Stimulated activated naive CD8-positive, alpha-beta T cell treated with anti-CD3 and anti-CD28 coated beads, Interleukin-15, Interleukin-2, amounts not matched to agents 100 ng/mL and 50 ng/mL, for 24 hours (primary cell): ENCODE results near the gene ARMC2.
"Not testable (repeated sequence)": the region's sequence is repeated elsewhere in the genome, so short reads cannot be mapped to it uniquely, and the experiment has no call there.

Experiments used
- H3K27ac Mint-ChIP-seq: one replicate; pipeline ENCODE4 v1.8.0; 2021; ENCODE audit warnings: mild to moderate bottlenecking, mixed read lengths
- H3K27me3 Mint-ChIP-seq: one replicate; pipeline ENCODE4 v1.8.0; 2021; ENCODE audit warnings: mixed read lengths
- H3K36me3 Mint-ChIP-seq: one replicate; pipeline ENCODE4 v1.8.0; 2021; ENCODE audit warnings: low read depth, mixed read lengths
- H3K4me1 Mint-ChIP-seq: one replicate; pipeline ENCODE4 v1.8.0; 2021; ENCODE audit warnings: low read depth, mixed read lengths
- H3K4me3 Mint-ChIP-seq: one replicate; pipeline ENCODE4 v1.8.0; 2021; ENCODE audit warnings: mild to moderate bottlenecking, mixed read lengths
- H3K9me3 Mint-ChIP-seq: one replicate; pipeline ENCODE4 v1.8.0; 2021; ENCODE audit warnings: mixed read lengths

ARMC2 gene

GRCh38 chr6:108903796-108904195, 55.6 kb downstream of the ARMC2 start:
- Mint-ChIP-seq H3K27ac (no peak overlapping the region), H3K27me3 (no peaks in the 10 kb centered on the region), H3K9me3 (no peaks in the 10 kb centered on the region), H3K4me1 (peaks cover 40% of the 10 kb centered on the region), H3K36me3 (no peaks in the 10 kb centered on the region), H3K4me3 (no peak overlapping the region)

- H3K27ac Mint-ChIP-seq, result no peak overlapping the region
- H3K27me3 Mint-ChIP-seq, result no peaks in the 10 kb centered on the region
- no peaks in the 10 kb centered on the region for H3K36me3 Mint-ChIP-seq
- H3K9me3 Mint-ChIP-seq, result no peaks in the 10 kb centered on the region
- H3K4me1 Mint-ChIP-seq, result peaks cover 40% of the 10 kb centered on the region
- no peak overlapping the region for H3K4me3 Mint-ChIP-seq
Measured at GRCh38 chr6:108904741-108905140, 56.5 kb downstream of the ARMC2 start.

DNA sequence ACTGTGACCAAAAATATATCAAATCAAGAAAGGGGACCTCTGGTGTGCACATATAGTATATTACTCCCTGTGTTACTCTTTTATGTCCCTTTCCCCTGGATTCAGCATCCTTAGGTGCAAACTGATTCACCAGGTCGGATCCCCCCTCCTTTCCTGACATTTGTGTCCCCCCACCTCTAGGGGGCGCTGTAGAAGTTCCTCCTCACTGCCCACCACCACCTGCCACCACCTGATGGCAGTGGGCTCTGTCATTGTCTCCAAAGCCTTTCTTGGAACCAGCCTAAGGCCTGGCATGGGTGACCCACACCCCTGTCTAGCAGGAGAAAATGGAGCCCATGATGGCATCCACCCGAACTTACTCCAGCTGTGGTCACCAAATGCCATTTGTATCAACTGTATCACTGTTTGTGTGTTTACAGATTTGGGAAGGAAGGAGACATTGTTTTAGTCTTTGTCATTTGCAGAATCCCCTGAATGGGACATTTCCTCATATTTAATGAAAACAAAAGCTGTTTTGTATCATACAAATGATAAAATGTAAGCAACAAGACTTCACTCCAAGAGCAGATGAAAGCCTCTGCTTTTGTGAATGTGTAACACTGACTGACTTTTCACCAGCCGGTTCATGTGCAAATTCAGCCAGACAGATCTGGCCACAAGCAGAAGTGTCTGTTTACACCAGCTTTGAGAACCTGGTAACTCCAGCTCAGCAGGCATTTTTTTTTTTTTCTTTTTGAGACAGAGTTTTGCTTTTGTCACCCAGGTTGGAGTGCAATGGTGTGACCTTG, 66.2 kb downstream of the ARMC2 start:
- Mint-ChIP-seq H3K27me3 (peaks cover 4% of the 10 kb centered on the region), H3K4me3 (no peak overlapping the region), H3K36me3 (no peaks in the 10 kb centered on the region), H3K4me1 (peaks cover 8% of the 10 kb centered on the region), H3K27ac (no peak overlapping the region), H3K9me3 (no peaks in the 10 kb centered on the region)

GRCh38 chr6:108915258-108915657, 67.0 kb downstream of the ARMC2 start:
- Mint-ChIP-seq H3K4me3 (no peak overlapping the region), H3K36me3 (no peaks in the 10 kb centered on the region), H3K27ac (no peak overlapping the region), H3K9me3 (no peaks in the 10 kb centered on the region), H3K4me1 (peaks cover 5% of the 10 kb centered on the region), H3K27me3 (peaks cover 4% of the 10 kb centered on the region)

DNA sequence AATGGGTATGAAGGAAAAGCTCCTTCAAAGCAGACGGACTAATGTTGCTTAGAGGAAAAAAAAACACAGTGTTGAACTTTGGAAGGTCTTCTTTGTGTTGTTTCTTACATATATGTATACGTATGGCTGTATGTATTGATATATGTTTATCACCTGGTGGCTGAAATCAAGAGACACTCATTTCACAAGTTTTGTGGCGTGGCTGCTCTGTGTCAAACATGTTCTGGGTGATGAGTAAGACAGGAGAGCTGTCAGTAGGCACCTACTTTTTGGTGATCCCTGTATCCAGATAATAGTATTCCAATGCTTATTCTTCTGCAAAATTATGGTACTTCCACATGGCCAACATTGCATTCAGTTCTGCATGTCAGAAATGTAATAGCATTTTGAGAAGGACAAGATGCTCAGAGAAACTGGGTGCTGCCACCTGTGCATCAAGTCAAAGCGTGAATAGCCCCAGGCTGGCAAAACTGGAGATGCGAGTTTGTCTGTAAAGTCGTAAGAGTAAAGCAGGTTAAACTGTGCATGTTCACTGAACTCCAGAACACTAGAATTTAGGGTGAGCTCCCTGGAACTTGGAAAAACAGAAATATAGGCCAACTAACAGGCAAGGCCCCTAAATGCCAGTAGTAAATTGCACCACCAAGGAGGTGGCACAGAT, 67.9 kb downstream of the ARMC2 start:
- Mint-ChIP-seq H3K36me3 (no peaks in the 10 kb centered on the region), H3K9me3 (no peaks in the 10 kb centered on the region), H3K4me3 (no peak overlapping the region), H3K4me1 (peaks cover 12% of the 10 kb centered on the region), H3K27me3 (peaks cover 4% of the 10 kb centered on the region), H3K27ac (no peak overlapping the region)

GRCh38 chr6:108920751-108921150, 72.5 kb downstream of the ARMC2 start:
- H3K9me3 Mint-ChIP-seq, result no peaks in the 10 kb centered on the region
- peaks cover 35% of the 10 kb centered on the region for H3K4me1 Mint-ChIP-seq
- H3K27ac Mint-ChIP-seq, result no peak overlapping the region
- peaks cover 3% of the 10 kb centered on the region for H3K36me3 Mint-ChIP-seq
- H3K27me3 Mint-ChIP-seq, result peaks cover 7% of the 10 kb centered on the region
- H3K4me3 Mint-ChIP-seq, result no peak overlapping the region

DNA sequence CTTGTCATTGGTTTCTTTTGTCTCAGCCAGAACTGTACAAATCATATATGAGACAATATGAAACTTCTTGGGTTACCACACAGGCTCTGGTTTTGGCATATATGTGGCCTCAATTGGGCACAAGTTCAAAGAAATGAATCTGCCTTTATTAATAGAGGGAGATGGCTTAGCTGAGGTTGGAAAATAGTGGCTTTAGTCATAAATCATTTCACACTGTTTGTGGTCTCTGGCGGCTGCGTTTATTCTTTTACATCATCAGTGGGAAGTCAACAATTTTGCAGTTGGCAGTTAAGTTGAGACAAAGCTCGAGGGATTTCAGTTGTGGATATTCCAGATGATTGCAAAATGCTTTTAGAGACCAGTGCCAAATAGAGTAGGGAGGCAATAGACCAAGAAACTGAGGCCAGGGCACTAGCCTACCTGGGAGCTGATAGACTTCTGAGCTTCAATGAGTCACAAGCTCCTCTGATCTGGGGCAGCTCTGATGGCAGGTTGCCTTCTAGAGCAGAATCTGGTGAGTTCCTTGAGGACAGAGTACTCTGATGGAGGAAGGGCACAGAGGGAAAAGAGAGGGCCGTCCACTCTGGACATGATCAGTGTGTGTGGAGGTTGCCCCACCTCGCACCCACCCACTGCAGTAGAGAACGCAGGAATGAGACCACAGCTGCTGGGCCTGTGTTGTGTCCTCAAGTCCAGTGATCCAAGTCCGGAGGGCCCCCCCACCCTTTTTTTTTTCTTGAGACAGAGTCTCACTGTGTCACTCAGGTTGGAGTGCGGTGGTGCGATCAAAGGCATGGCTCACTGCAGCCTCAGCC, 73.5 kb downstream of the ARMC2 start:
- no peaks in the 10 kb centered on the region for H3K9me3 Mint-ChIP-seq
- H3K4me1 Mint-ChIP-seq, result peaks cover 35% of the 10 kb centered on the region
- peak overlapping the region; percentile 45 for H3K4me3 Mint-ChIP-seq
- peak overlapping the region; percentile 77 for H3K27ac Mint-ChIP-seq
- peaks cover 3% of the 10 kb centered on the region for H3K36me3 Mint-ChIP-seq
- peaks cover 7% of the 10 kb centered on the region for H3K27me3 Mint-ChIP-seq

- Mint-ChIP-seq H3K4me1 (peaks cover 31% of the 10 kb centered on the region), H3K4me3 (no peak overlapping the region), H3K27ac (no peak overlapping the region), H3K27me3 (peaks cover 3% of the 10 kb centered on the region), H3K36me3 (peaks cover 3% of the 10 kb centered on the region), H3K9me3 (no peaks in the 10 kb centered on the region)
Measured at GRCh38 chr6:108922499-108922898, 74.3 kb downstream of the ARMC2 start.

- Mint-ChIP-seq H3K27ac (no peak overlapping the region), H3K4me1 (peaks cover 15% of the 10 kb centered on the region), H3K9me3 (no peaks in the 10 kb centered on the region), H3K27me3 (no peaks in the 10 kb centered on the region), H3K4me3 (no peak overlapping the region), H3K36me3 (no peaks in the 10 kb centered on the region)
Measured at GRCh38 chr6:108927927-108928326, 79.7 kb downstream of the ARMC2 start.

DNA sequence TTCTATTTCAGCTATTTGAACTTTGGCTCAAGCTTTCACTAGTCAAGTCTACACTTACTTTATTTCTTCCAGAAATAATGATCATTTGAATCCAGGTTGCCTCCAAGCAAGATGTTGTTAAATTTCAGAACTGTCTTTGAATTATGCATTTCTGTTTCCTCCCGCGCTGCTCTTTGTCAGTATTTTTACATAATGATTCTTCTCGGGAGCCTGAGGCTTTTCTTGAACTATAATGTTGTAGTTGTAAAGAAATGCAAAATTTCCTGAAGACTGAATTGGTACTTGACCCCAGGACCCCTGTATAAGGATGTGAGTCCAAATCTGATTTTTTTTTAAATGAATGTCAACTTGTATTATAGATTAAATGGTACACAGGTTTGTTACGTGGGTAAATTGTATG, 80.4 kb downstream of the ARMC2 start:
- no peak overlapping the region for H3K27ac Mint-ChIP-seq
- H3K4me1 Mint-ChIP-seq, result peaks cover 12% of the 10 kb centered on the region
- H3K9me3 Mint-ChIP-seq, result no peaks in the 10 kb centered on the region
- no peaks in the 10 kb centered on the region for H3K27me3 Mint-ChIP-seq
- no peak overlapping the region for H3K4me3 Mint-ChIP-seq
- H3K36me3 Mint-ChIP-seq, result no peaks in the 10 kb centered on the region

- not testable (repeated sequence) for H3K4me3 Mint-ChIP-seq, H3K27me3 Mint-ChIP-seq, H3K27ac Mint-ChIP-seq, H3K36me3 Mint-ChIP-seq, H3K4me1 Mint-ChIP-seq, H3K9me3 Mint-ChIP-seq
Measured at GRCh38 chr6:108931090-108931489, 82.9 kb downstream of the ARMC2 start.

DNA sequence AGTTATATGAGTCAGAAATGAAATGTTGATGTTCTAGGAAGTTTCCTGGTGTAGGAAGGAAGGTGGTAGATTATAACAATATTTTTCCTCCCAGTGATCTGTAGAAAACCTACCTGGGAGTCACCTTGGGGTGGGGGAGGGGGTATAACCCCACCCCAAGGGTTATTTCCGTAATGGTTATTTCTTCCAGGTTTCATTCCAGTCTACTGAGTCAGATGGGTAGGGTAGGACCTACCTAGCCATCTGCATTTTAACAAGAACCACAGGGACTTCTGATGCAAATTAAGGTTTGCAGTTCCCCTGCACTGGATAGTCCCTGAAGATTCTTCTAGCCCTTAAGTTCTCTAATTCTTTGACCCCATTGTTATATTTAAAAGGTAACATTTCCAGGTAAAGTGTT, 88.9 kb downstream of the ARMC2 start:
- Mint-ChIP-seq H3K36me3 (no peaks in the 10 kb centered on the region), H3K9me3 (peaks cover 10% of the 10 kb centered on the region), H3K27me3 (no peaks in the 10 kb centered on the region), H3K27ac (no peak overlapping the region), H3K4me3 (no peak overlapping the region), H3K4me1 (peaks cover 4% of the 10 kb centered on the region)

DNA sequence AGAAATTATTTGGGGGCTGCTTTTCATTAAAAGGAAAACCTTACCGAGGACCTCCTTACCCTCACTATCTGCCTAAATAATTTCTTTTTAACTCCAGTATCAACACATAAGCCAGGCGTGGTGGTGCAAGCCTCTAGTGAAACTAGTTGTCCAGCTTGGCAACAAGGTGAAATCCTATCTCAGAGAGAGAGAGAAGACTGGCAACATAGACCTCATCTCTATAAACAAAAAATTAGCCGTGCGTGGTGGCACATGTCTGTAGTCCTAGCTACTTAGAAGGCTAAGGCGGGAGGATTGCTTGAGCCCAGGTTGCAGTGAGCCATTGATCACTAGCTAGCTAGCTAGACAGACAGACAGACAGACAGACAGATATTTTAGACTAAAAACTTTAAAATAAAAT, 92.5 kb downstream of the ARMC2 start:
- Mint-ChIP-seq H3K4me3 (no peak overlapping the region), H3K4me1 (peaks cover 36% of the 10 kb centered on the region), H3K9me3 (peaks cover 10% of the 10 kb centered on the region), H3K27ac (no peak overlapping the region), H3K27me3 (no peaks in the 10 kb centered on the region), H3K36me3 (no peaks in the 10 kb centered on the region)

- Mint-ChIP-seq H3K27ac (no peak overlapping the region), H3K9me3 (peaks cover 10% of the 10 kb centered on the region), H3K4me3 (no peak overlapping the region)
Measured at GRCh38 chr6:108941281-108941680, 93.1 kb downstream of the ARMC2 start.

GRCh38 chr6:108941859-108942258, 93.6 kb downstream of the ARMC2 start:
- Mint-ChIP-seq H3K27me3 (no peaks in the 10 kb centered on the region), H3K4me1 (peaks cover 40% of the 10 kb centered on the region), H3K9me3 (peaks cover 10% of the 10 kb centered on the region), H3K27ac (no peak overlapping the region), H3K4me3 (no peak overlapping the region), H3K36me3 (no peaks in the 10 kb centered on the region)

More at GRCh38 chr6:108941281-108941680, 93.1 kb downstream of the ARMC2 start:
- peaks cover 36% of the 10 kb centered on the region for H3K4me1 Mint-ChIP-seq
- no peaks in the 10 kb centered on the region for H3K36me3 Mint-ChIP-seq
- no peaks in the 10 kb centered on the region for H3K27me3 Mint-ChIP-seq
